HUES6 (cell line): ENCODE data around the gene ARSI.

Experiments
- H3K27ac ChIP-seq: 2 replicates; pipeline ENCODE4 v1.7.0; 2013; ENCODE audit warnings: low read depth, mild to moderate bottlenecking, low read length, inconsistent platforms
- H3K27me3 ChIP-seq: 2 replicates; pipeline ENCODE4 v1.6.1; 2013; ENCODE audit warnings: low read length; ENCODE audit not compliant: control insufficient read depth, insufficient read depth
- H3K36me3 ChIP-seq: 2 replicates; pipeline ENCODE4 v1.6.1; 2013; ENCODE audit warnings: low read length; ENCODE audit not compliant: control insufficient read depth, insufficient read depth
- H3K4me1 ChIP-seq: 2 replicates; pipeline ENCODE4 v1.6.1; 2013; ENCODE audit warnings: low read length; ENCODE audit not compliant: control insufficient read depth, insufficient read depth
- H3K4me3 ChIP-seq: 2 replicates; pipeline ENCODE4 v1.5.1; 2013; ENCODE audit warnings: low read depth, low read length
- H3K9ac ChIP-seq: one replicate; pipeline ENCODE4 v1.6.1; 2013; ENCODE audit warnings: mild to moderate bottlenecking, low read length
- H3K9me3 ChIP-seq: 2 replicates; pipeline ENCODE4 v1.6.1; 2013; ENCODE audit warnings: low read depth, low read length; ENCODE audit not compliant: control insufficient read depth, insufficient read depth

ARSI gene

DNA sequence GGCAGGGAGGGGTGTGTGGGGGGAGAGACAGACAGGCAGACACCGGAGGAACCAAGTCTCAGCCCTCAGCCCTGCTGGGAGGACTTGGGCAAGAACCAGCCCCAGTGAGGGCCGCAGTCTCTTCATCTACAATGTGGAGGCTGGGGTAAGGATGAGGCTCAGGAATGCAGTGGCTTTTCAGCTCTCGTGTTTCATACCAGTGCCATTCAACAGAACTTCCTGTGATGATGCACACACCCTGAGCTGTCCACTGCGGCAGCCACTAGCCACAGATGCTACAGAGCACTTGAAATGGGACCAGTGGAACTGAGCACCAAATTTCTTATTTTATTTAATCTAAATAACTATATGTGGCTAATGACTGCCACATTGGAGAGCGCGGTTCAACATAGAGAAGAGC, 23.8 kb downstream of the ARSI start:
- Histone ChIP-seq H3K4me1 (no peaks in the 10 kb centered on the region; the same call in 1 of the 2 replicates), H3K36me3 (no peaks in the 10 kb centered on the region), H3K27ac (no peak overlapping the region), H3K9me3 (no peaks in the 10 kb centered on the region), H3K27me3 (no peaks in the 10 kb centered on the region), H3K9ac (no peak overlapping the region), H3K4me3 (no peak overlapping the region)

DNA sequence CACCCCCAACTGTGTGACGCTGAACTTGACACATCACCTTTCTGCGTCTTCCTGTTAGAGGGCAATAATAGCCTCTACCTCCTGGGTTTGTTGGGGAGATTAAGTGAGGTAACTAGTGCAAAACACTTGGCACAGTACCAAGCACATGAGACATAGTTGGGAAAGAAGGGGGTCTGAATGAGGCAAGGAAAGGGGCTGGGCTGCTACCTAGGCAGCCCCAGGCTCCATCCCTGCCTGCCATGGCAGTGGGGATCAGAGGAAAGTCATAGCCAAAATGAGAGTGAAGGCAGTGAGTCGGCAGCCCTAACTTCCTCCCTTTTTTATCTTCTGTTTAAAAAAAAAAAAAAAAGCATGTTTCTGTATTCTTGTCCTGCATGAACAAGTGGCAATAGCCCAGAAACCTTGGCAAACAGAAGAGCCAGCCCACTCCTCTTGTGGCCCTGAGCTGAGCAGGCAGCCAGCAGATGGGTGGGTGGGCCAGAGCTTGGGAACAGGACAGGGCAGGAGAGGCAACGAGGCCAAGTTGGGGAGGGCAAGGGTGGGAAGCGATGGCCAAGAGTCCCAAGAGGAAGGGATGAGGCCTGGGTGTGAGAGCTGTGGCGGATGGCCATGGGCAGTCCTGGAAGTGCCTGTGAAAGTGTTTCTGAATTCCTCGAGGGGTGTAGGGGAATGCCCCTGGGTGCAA, 24.5 kb downstream of the ARSI start:
- Histone ChIP-seq H3K4me3 (no peak overlapping the region), H3K27ac (no peak overlapping the region), H3K9me3 (no peaks in the 10 kb centered on the region), H3K9ac (no peak overlapping the region), H3K4me1 (no peaks in the 10 kb centered on the region; the same call in 1 of the 2 replicates), H3K27me3 (no peaks in the 10 kb centered on the region), H3K36me3 (no peaks in the 10 kb centered on the region)

DNA sequence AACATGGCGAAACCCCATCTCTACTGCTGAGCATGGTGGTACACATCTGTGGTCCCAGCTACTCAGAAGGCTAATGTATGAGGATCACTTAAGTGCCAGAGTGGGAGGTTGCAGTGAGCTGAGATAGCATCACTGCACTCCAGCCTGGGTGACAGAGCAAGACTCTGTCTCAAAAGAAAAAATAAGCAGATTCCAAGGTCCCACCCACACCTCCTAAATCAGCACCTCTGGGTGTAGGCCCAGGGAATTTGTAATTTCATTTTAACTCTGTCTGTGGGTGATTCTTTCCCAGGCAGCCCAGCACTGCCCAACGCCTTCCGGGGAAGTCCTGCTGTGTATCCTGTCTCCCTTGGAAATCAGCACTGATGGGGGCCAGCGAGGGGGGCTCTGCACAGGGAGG, 25.7 kb downstream of the ARSI start:
- H3K4me1 ChIP-seq, result no peaks in the 10 kb centered on the region; the same call in 1 of the 2 replicates
- H3K36me3 ChIP-seq, result no peaks in the 10 kb centered on the region
- H3K9me3 ChIP-seq, result no peaks in the 10 kb centered on the region
- no peak overlapping the region for H3K27ac ChIP-seq
- H3K27me3 ChIP-seq, result no peaks in the 10 kb centered on the region
- H3K9ac ChIP-seq, result no peak overlapping the region
- no peak overlapping the region for H3K4me3 ChIP-seq

DNA sequence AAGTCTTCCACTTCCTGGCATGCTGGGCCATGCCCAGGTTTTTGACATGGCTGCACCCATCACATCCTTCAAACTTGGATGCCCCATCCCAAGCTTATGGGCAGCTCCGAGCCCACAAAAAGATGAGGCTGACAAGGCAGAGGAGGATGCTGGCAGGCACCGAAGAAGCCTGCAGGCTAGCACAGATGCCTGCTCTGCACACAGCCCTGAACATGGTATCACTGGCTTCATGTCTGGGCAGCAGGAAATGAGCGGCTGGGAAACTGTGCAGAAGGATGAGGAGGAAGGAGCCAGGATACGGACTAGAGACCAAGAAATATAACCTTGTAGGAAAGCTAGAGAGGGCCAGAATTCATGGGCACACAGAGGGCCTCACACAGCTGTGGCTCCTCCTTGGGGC, 27.9 kb downstream of the ARSI start:
- H3K36me3 ChIP-seq, result no peaks in the 10 kb centered on the region
- H3K4me3 ChIP-seq, result no peak overlapping the region
- H3K4me1 ChIP-seq, result peaks cover 13% of the 10 kb centered on the region
- no peak overlapping the region for H3K27ac ChIP-seq
- no peaks in the 10 kb centered on the region for H3K27me3 ChIP-seq
- H3K9me3 ChIP-seq, result no peaks in the 10 kb centered on the region
- H3K9ac ChIP-seq, result no peak overlapping the region

DNA sequence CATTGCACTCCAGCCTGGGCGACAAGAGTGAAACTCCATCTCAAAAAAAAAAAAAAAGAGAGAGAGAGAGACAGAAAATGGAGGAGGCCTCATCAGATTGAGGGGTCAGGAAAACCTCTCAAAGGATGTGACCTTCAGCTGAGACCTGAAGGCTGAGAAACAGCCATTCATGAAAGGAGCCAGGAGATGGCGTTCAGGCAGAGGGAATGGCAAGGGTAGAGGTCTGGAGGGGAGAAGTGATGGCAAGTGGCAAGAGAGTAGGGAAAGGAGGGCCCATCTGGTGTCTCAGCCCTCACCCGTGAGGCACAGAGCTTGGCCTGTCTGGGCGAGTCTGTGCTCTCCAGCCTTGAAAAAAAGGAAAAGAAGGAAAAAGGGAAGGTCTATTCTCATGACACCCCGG, 30.2 kb downstream of the ARSI start:
- H3K4me1 ChIP-seq, result peaks cover 16% of the 10 kb centered on the region
- no peak overlapping the region for H3K27ac ChIP-seq
- H3K27me3 ChIP-seq, result no peaks in the 10 kb centered on the region
- H3K36me3 ChIP-seq, result no peaks in the 10 kb centered on the region
- H3K4me3 ChIP-seq, result no peak overlapping the region
- no peak overlapping the region for H3K9ac ChIP-seq
- H3K9me3 ChIP-seq, result no peaks in the 10 kb centered on the region

DNA sequence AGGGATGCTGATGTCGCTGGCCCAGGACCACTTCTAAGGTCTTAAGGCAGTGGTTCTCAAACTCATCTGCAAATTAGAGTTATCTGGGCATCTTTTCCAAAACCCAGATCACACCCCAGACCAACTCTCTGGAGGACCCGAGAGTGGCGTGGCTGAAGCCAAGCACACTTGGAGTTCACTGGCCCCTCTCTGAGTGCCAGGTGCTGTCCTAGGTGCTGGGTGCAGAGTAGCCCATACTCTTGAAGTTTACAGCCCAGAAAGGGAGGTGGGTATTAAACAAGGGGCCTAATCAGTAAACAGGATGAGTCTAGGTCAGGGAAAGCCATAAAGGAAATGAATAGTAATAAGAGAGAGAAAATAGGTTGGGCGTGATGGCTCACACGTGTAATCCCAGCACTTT, 30.8 kb downstream of the ARSI start:
- H3K27ac ChIP-seq, result no peak overlapping the region
- H3K36me3 ChIP-seq, result no peaks in the 10 kb centered on the region
- H3K4me1 ChIP-seq, result peaks cover 16% of the 10 kb centered on the region
- H3K9ac ChIP-seq, result no peak overlapping the region
- no peak overlapping the region for H3K4me3 ChIP-seq
- no peaks in the 10 kb centered on the region for H3K9me3 ChIP-seq
- no peaks in the 10 kb centered on the region for H3K27me3 ChIP-seq

DNA sequence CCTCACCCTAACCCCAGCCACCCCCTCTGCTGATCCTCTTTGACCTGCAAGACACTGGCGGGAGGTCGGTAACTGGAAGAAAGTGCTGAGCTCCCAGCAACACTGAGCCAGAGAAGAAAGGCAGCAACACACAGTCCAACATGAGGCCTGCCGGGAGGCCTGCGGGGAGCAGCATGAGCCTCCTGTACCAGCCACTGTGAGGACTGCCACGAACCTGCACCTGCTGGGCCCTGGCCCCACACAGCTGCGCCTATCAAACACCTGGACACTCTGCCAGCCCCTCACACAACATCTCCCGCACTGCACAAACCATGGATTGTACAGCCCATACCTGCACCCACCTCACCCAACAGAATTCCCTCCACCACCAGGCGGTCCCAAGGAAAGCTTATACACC, 31.4 kb downstream of the ARSI start:
- no peaks in the 10 kb centered on the region for H3K36me3 ChIP-seq
- no peak overlapping the region for H3K27ac ChIP-seq
- H3K9me3 ChIP-seq, result no peaks in the 10 kb centered on the region
- no peak overlapping the region for H3K4me3 ChIP-seq
- H3K9ac ChIP-seq, result no peak overlapping the region
- H3K27me3 ChIP-seq, result no peaks in the 10 kb centered on the region
- peaks cover 16% of the 10 kb centered on the region for H3K4me1 ChIP-seq

DNA sequence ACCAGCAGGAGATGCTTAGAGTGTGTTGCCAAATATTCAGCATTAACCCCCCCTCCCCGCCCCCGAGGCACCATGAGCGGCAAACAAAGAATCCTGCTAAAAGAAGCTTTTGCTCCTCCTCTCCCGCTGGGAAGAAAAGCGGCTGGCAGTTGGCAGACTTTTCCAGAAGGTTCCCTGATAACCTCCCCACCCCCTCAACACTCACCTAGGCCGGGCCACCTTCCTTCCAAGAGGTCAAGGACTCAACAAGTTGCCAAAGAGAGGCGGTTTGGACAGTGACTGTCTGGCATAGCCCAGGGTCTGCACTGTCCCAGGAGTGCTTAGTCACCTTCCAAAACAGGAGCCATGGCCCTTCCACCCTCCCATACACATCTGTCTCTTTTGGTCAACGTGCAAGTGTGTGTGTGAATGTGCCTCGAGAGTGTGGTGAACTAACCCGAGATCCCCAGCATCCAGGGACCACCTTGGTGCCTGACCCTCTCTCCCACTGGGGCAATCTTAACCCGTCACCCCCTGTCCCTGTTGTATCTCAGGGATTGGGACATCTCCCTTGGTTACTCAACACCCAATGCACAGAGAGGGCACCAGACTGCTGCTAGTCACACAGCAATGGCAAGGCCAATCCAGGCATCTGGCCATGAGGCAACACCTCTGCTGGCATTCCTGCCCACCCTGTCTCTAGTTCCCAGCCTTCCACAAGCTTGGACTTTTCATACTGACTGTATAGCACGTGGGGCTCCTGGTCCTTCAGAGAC, 32.0 kb downstream of the ARSI start:
- no peak overlapping the region for H3K4me3 ChIP-seq
- no peak overlapping the region for H3K27ac ChIP-seq
- no peaks in the 10 kb centered on the region for H3K9me3 ChIP-seq
- H3K4me1 ChIP-seq, result peaks cover 16% of the 10 kb centered on the region
- H3K9ac ChIP-seq, result no peak overlapping the region
- H3K36me3 ChIP-seq, result no peaks in the 10 kb centered on the region
- H3K27me3 ChIP-seq, result no peaks in the 10 kb centered on the region

DNA sequence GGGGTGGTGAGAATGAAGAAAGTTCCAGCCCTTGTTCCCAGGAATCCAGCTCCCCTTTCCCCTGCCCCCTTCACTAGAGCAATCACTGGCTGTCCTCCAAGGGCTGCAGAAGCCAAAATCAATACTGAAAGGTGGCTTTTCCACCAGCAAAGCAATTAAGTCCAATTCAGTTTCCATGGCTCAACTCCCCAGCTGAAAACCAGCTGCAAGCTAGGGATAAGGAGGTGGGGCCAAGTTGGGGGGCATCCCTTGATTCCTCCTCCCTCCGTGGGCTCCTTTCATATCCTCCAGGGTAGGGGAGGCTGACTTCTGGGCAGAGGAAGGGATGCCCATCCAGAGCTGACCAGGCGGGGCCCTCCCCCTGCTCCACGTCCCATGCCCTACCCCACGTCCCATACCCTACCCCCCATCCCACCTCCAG, 35.8 kb downstream of the ARSI start:
- Histone ChIP-seq H3K9me3 (no peaks in the 10 kb centered on the region), H3K4me1 (peaks cover 33% of the 10 kb centered on the region), H3K27ac (no peak overlapping the region), H3K4me3 (no peak overlapping the region), H3K9ac (no peak overlapping the region), H3K27me3 (no peaks in the 10 kb centered on the region), H3K36me3 (no peaks in the 10 kb centered on the region)

DNA sequence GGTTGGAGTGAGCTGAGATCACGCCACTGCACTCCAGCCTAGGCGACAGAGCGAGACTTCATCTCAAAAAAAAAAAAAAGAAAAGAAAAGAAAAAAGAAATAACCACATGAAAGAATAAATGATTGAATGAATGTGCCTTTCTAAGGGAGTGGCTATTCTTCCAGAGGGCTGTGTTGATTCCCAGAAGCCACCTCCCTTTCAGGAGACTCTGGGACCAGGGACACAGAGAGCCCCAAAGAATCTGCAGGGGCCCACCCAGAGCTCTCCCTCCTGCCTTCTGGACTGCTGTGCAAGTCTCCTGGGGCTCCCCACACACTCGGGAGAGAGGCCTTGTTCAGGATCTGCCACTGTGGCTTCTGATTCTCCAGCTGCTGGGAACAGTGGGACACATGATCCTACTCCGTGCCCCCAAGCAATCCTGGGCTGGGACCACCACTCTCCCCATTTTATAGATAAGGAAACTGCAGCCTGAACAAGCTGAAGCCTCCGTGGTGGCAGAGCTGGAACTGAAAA, 36.8 kb downstream of the ARSI start:
- Histone ChIP-seq H3K27me3 (no peaks in the 10 kb centered on the region), H3K36me3 (no peaks in the 10 kb centered on the region), H3K4me3 (no peak overlapping the region), H3K9me3 (no peaks in the 10 kb centered on the region), H3K9ac (no peak overlapping the region), H3K27ac (no peak overlapping the region), H3K4me1 (peaks cover 31% of the 10 kb centered on the region)
